WERI-Rb-1 (cell line): ENCODE measurements around the gene C2orf92.

ENCODE experiments used
- DNase-seq: peaks from one replicate; pipeline ENCODE4 v3.0.0-alpha.2; 2020
- H3K27ac ChIP-seq: fragments of 250-450 bp; sonication (Bioruptor Pico); 2 replicates; pipeline ENCODE4 v1.5.1; 2020; ENCODE audit warnings: mild to moderate bottlenecking, moderate library complexity
- H3K27me3 ChIP-seq: fragments of 250-450 bp; sonication (Bioruptor Pico); 2 replicates; pipeline ENCODE4 v1.5.1; 2021; ENCODE audit warnings: mild to moderate bottlenecking, low read depth, moderate library complexity; ENCODE audit not compliant: insufficient read depth, severe bottlenecking
- H3K36me3 ChIP-seq: fragments of 250-450 bp; sonication (Bioruptor Pico); 2 replicates; pipeline ENCODE4 v1.5.1; 2020; ENCODE audit warnings: mild to moderate bottlenecking, moderate library complexity
- H3K4me3 ChIP-seq: 2 replicates; pipeline ENCODE4 v1.5.1; 2011; ENCODE audit warnings: low read depth, mild to moderate bottlenecking, control low read depth, low read length
- H3K9me3 ChIP-seq: fragments of 250-450 bp; sonication (Bioruptor Pico); 2 replicates; pipeline ENCODE4 v1.5.1; 2021; ENCODE audit warnings: mild to moderate bottlenecking, moderate library complexity; ENCODE audit not compliant: severe bottlenecking
- TF ChIP-seq, protein P1 (sequence below): IDR thresholded peaks from 2 replicates; pipeline ENCODE4 v1.5.1; 2011; ENCODE audit warnings: low read depth, mild to moderate bottlenecking, control low read depth, inconsistent platforms, low read length

Gene C2orf92

GRCh38 chr2:97736185-97736584 is 66.7 kb downstream of the C2orf92 start:
- no peak overlapping the region for H3K27ac ChIP-seq
- no peak overlapping the region for H3K4me3 ChIP-seq
- no peak for DNase-seq
- H3K27me3 ChIP-seq = no peaks in the 10 kb centered on the region
- TF ChIP-seq, protein P1, sequence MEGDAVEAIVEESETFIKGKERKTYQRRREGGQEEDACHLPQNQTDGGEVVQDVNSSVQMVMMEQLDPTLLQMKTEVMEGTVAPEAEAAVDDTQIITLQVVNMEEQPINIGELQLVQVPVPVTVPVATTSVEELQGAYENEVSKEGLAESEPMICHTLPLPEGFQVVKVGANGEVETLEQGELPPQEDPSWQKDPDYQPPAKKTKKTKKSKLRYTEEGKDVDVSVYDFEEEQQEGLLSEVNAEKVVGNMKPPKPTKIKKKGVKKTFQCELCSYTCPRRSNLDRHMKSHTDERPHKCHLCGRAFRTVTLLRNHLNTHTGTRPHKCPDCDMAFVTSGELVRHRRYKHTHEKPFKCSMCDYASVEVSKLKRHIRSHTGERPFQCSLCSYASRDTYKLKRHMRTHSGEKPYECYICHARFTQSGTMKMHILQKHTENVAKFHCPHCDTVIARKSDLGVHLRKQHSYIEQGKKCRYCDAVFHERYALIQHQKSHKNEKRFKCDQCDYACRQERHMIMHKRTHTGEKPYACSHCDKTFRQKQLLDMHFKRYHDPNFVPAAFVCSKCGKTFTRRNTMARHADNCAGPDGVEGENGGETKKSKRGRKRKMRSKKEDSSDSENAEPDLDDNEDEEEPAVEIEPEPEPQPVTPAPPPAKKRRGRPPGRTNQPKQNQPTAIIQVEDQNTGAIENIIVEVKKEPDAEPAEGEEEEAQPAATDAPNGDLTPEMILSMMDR = no peak
- H3K36me3 ChIP-seq = no peaks in the 10 kb centered on the region
- no peaks in the 10 kb centered on the region for H3K9me3 ChIP-seq

DNA sequence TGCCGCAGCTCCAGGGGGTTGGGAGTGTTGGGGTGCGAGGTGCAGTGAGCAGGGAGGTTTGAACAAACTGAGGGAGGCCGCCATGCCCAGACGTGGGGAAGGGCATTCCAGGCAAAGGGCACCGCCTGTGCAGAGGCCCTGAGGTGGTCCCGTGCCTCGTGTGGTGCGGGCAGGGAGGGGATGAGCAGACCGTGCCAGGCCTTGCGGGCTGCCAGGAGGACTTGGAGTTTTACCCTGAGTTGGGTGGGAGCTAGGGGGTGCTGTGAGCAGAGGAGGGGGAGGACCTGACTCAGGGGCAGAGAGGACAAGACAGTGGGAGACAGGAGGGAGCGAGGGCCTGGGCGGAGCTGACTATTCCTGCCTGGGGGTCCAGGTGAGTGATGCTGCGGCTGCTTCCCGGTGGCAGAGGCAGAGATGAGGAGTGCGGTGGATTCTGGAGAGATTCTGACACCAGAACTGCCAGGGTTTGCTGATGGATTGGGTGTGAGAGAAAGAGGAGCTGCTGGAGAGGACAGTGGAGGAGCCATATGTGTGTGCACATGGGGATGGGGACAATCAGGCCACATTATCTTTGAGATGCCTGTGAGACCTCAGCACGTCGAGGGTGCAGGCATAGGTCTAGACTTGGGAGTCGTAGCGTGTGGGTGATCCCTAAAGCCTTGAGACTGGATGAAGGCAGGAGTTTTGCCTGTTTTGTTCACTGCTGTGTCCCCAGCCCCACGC is 67.3 kb downstream of the C2orf92 start:
- TF ChIP-seq, protein P1 = no peak
- H3K36me3 ChIP-seq = no peaks in the 10 kb centered on the region
- DNase-seq = no peak
- H3K27me3 ChIP-seq = no peaks in the 10 kb centered on the region
- H3K4me3 ChIP-seq = no peak overlapping the region
- no peaks in the 10 kb centered on the region for H3K9me3 ChIP-seq
- no peak overlapping the region for H3K27ac ChIP-seq

DNA sequence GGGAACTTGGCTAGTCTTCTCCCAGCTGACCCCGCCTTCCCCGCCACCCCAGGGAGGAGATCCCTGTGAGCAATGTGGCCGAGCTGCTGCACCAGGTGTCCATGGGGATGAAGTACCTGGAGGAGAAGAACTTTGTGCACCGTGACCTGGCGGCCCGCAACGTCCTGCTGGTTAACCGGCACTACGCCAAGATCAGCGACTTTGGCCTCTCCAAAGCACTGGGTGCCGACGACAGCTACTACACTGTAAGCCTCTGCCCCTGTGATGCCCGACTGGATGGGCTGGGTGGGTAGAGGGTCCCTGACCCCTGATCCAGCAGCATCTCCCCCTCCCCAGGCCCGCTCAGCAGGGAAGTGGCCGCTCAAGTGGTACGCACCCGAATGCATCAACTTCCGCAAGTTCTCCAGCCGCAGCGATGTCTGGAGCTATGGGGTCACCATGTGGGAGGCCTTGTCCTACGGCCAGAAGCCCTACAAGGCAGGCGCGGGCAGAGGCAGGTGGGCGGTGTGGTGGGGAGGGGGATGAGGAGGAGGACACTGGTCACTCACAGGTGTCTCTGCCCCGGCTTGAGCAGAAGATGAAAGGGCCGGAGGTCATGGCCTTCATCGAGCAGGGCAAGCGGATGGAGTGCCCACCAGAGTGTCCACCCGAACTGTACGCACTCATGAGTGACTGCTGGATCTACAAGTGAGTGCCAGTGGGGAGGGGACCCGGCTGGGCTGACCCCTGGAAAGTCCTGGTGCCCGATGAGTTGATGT is 68.1 kb downstream of the C2orf92 start:
- Histone ChIP-seq H3K9me3 (no peaks in the 10 kb centered on the region), H3K27ac (no peak overlapping the region), H3K36me3 (no peaks in the 10 kb centered on the region), H3K27me3 (no peaks in the 10 kb centered on the region), H3K4me3 (no peak overlapping the region)
- DNase-seq = no peak
- TF ChIP-seq, protein P1 = no peak

DNA sequence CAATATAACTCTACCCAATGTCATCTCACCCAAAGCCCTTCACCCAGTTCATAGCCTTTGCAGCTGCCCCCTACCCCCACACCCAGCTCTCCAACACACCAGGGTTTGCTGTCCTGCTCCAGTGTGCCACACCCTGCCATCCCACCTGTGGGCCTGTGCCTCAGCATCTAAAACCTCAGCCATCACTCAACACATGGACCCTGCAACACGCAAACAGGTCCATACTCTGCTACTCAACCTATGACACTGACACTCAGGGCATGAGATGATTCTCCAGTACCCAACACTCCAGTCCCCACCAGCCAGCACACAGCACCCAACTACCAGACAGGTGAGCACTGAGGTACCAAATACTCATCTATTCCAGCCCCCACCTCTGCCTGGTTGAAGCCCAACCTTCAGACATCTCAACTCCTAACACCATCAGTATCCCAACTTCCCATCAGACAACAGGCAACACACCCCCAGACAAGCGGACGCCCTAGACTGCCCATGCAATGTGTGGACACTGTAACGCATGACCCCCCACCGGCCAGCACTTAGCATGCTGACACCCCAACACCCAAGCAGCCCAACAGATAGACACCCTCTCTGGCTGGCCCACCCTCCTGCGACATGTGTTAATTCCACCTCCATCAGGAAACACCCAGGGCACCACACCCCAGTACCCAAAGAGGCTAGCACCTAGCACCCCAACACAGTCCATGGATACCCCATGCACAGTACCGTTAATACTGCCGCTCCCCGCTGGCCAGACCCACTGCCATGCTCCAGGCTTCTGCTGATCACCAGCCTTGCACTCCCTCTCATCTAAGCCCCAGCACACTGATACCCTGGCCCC is 68.9 kb downstream of the C2orf92 start:
- H3K9me3 ChIP-seq = no peaks in the 10 kb centered on the region
- TF ChIP-seq, protein P1 = no peak
- no peak for DNase-seq
- no peak overlapping the region for H3K4me3 ChIP-seq
- H3K27ac ChIP-seq = no peak overlapping the region; the same call in 1 of the 2 replicates
- no peaks in the 10 kb centered on the region for H3K27me3 ChIP-seq
- H3K36me3 ChIP-seq = no peaks in the 10 kb centered on the region

DNA sequence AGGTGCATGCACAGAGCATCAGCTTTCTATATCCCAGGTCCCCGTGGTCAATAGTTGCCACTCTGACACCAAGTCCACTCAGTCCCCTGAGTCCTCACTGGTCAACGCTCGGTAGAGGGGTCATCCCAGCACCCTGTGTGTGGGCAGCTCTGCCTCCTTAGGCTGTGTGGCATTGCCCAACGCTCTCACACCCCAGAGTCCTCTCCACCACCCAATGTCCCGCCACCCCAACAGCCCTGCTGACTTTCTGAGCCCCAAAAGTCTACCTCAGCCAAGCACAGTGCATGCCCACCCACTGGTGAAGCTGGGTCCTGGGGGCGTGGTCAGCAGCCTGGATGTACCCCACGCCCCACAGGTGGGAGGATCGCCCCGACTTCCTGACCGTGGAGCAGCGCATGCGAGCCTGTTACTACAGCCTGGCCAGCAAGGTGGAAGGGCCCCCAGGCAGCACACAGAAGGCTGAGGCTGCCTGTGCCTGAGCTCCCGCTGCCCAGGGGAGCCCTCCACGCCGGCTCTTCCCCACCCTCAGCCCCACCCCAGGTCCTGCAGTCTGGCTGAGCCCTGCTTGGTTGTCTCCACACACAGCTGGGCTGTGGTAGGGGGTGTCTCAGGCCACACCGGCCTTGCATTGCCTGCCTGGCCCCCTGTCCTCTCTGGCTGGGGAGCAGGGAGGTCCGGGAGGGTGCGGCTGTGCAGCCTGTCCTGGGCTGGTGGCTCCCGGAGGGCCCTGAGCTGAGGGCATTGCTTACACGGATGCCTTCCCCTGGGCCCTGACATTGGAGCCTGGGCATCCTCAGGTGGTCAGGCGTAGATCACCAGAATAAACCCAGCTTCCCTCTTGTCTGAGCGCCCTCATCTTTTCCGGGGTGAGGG is 69.7 kb downstream of the C2orf92 start:
- peaks cover 2% of the 10 kb centered on the region for H3K36me3 ChIP-seq
- no peak for DNase-seq
- H3K9me3 ChIP-seq = no peaks in the 10 kb centered on the region
- H3K4me3 ChIP-seq = no peak overlapping the region
- TF ChIP-seq, protein P1 = no peak
- H3K27me3 ChIP-seq = no peaks in the 10 kb centered on the region
- peak overlapping the region; percentile 98 for H3K27ac ChIP-seq
